HL-60/S4 (cell line): ENCODE data around the gene RNF133.

ENCODE experiments used
- in situ Hi-C: fragments of 300-500 bp; cut with MboI; formaldehyde crosslinking; loops from 2 replicates; pipeline ENCODE4 v1.14.3; 2022; ENCODE audit warnings: low sequenced_read_pairs

RNF133 gene

GRCh38 chr7:122699017-122699416 lies at the start of gene RNF133:
RNF133 (minus strand) TSS chr7:122699117; CDS start chr7:122698918, 199 bp downstream.
- in situ Hi-C loops: no loop called here

- in situ Hi-C loops: no loop called here
These were observed 49.3 kb upstream of the RNF133 start for GRCh38 chr7:122748195-122748594.

- in situ Hi-C loops: no loop called here
These were observed 48.0 kb upstream of the RNF133 start for GRCh38 chr7:122746948-122747347.

GRCh38 chr7:122743211-122743610 lies 44.3 kb upstream of the RNF133 start:
- in situ Hi-C loops: no loop called here

- in situ Hi-C loops: no loop called here
These were observed 40.0 kb upstream of the RNF133 start for GRCh38 chr7:122738947-122739346.

GRCh38 chr7:122736183-122736582 lies 37.3 kb upstream of the RNF133 start:
- in situ Hi-C loops: no loop called here

GRCh38 chr7:122727759-122728158 lies 28.8 kb upstream of the RNF133 start:
- in situ Hi-C loops: no loop called here

GRCh38 chr7:122727354-122727753 lies 28.4 kb upstream of the RNF133 start:
- in situ Hi-C loops: no loop called here

GRCh38 chr7:122726881-122727280 lies 28.0 kb upstream of the RNF133 start:
- in situ Hi-C loops: no loop called here

- in situ Hi-C loops: no loop called here
These were observed 25.4 kb upstream of the RNF133 start for GRCh38 chr7:122724366-122724765.

- in situ Hi-C loops: no loop called here
These were observed 20.2 kb upstream of the RNF133 start for GRCh38 chr7:122719010-122719578.

GRCh38 chr7:122717356-122718089 lies 18.6 kb upstream of the RNF133 start:
- in situ Hi-C loops: no loop called here

- in situ Hi-C loops: no loop called here
These were observed 16.3 kb upstream of the RNF133 start for GRCh38 chr7:122715183-122715582.

- in situ Hi-C loops: no loop called here
These were observed 12.0 kb upstream of the RNF133 start for GRCh38 chr7:122710916-122711315.

GRCh38 chr7:122709930-122710646 lies 11.2 kb upstream of the RNF133 start:
- in situ Hi-C loops: no loop called here

- in situ Hi-C loops: no loop called here
These were observed 7.9 kb upstream of the RNF133 start for GRCh38 chr7:122706836-122707235.

- in situ Hi-C loops: no loop called here
These were observed 4.1 kb upstream of the RNF133 start, which contains the start of gene RNF148 for GRCh38 chr7:122702872-122703510. RNF148 (minus strand) TSS chr7:122702922; CDS start chr7:122702750, 172 bp downstream.

GRCh38 chr7:122695816-122696215 lies 3.1 kb downstream of the RNF133 start:
- in situ Hi-C loops: no loop called here

- in situ Hi-C loops: no loop called here
These were observed 4.2 kb downstream of the RNF133 start for GRCh38 chr7:122694697-122695096.

- in situ Hi-C loops: no loop called here
These were observed 6.1 kb downstream of the RNF133 start for GRCh38 chr7:122692769-122693309.

- in situ Hi-C loops: no loop called here
These were observed 7.2 kb downstream of the RNF133 start for GRCh38 chr7:122691569-122692235.
